Endothelial cell of umbilical vein (primary cell): Measurements from ENCODE around the gene CCDC116. TPM values are rescaled to one million over a fixed set of nuclear protein-coding genes. Genes with fewer than 3 reads are reported as not detected.

Experiments used
- BruUV-seq: library from RNA; stranded (reverse); fragments of 400-500 nt; replicated peaks from 2 replicates; lab custom pipeline; 2021; lab: Mats Ljungman, UMichigan
- CTCF ChIA-PET: fragments of 300-600, 350-600 bp; sonication (Branson Sonifier 250); formaldehyde crosslinking; loops from one replicate; lab custom pipeline; 2021; ENCODE audit warnings: antibody characterized with exemption, inconsistent platforms; lab: Charles Lee
- POLR2A ChIA-PET: fragments of 300-600, 350-600 bp; sonication (Branson Sonifier 250); formaldehyde crosslinking; loops from one replicate; lab custom pipeline; 2021; ENCODE audit warnings: antibody characterized with exemption, inconsistent platforms; lab: Charles Lee
- DNase-seq: peaks from one replicate; pipeline ENCODE4 v3.0.0-alpha.2; 2011; ENCODE audit warnings: low read depth, low spot score
- FAIRE-seq: peaks from 2 replicates; lab custom pipeline; 2011; peaks lifted over from hg19 to GRCh38; lab: Jason Lieb, UNC
- H2AFZ ChIP-seq: 2 replicates; pipeline ENCODE4 v1.6.0; 2012; ENCODE audit warnings: low read depth, low read length, control low read depth, inconsistent platforms
- H3K27ac ChIP-seq: 2 replicates; pipeline ENCODE4 v1.5.1; 2011; ENCODE audit warnings: low read depth, mild to moderate bottlenecking, control low read depth, low read length, moderate library complexity; ENCODE audit not compliant: insufficient read depth
- H3K27me3 ChIP-seq, 2 experiments: 2 replicates each; pipeline versions ENCODE4 v1.6.0 to v1.6.1; 2011; ENCODE audit warnings: low read length in 2 of 2, mixed read lengths in 1 of 2; ENCODE audit not compliant: control insufficient read depth in 2 of 2, insufficient read depth in 2 of 2
- H3K36me3 ChIP-seq, 2 experiments: 2 replicates in 1 of 2; 3 replicates in 1 of 2; pipeline ENCODE4 v1.5.1; 2011; ENCODE audit warnings: low read length in 2 of 2, mild to moderate bottlenecking in 1 of 2, moderate library complexity in 1 of 2; ENCODE audit not compliant: control insufficient read depth in 2 of 2, insufficient read depth in 2 of 2; ENCODE audit errors: extremely low read depth in 1 of 2
- H3K4me1 ChIP-seq: 3 replicates; pipeline ENCODE4 v1.5.1; 2011; ENCODE audit warnings: mild to moderate bottlenecking, low read length; ENCODE audit not compliant: control insufficient read depth, insufficient read depth; ENCODE audit errors: extremely low read depth
- H3K4me2 ChIP-seq: 2 replicates; pipeline ENCODE4 v1.6.1; 2011; ENCODE audit warnings: low read length, control low read depth, mixed read lengths; ENCODE audit not compliant: insufficient read depth
- H3K4me3 ChIP-seq, 3 experiments: fragments of 200-600 bp in 1 of 3; sonication (generic), shearing (Covaris generic) in 1 of 3; replicated peaks in 1 of 3; 2 replicates each; pipeline ENCODE4 v1.5.1; 2011 to 2016; ENCODE audit warnings: control low read depth in 3 of 3, low read length in 3 of 3, mild to moderate bottlenecking in 2 of 3, inconsistent platforms in 1 of 3, low read depth in 1 of 3, moderate library complexity in 1 of 3; ENCODE audit not compliant: insufficient read depth in 1 of 3
- H3K79me2 ChIP-seq: 2 replicates; pipeline ENCODE4 v1.6.0; 2012; ENCODE audit warnings: low read length, inconsistent platforms; ENCODE audit not compliant: control insufficient read depth, insufficient read depth
- H3K9ac ChIP-seq: replicated peaks from 2 replicates; pipeline ENCODE3; 2011; ENCODE audit warnings: low read length, control low read depth; ENCODE audit not compliant: insufficient read depth; ENCODE audit errors: extremely low read depth
- H3K9me1 ChIP-seq: replicated peaks from 3 replicates; pipeline ENCODE4 v1.6.0; 2011; ENCODE audit warnings: mild to moderate bottlenecking, low read length; ENCODE audit not compliant: control insufficient read depth, insufficient read depth; ENCODE audit errors: extremely low read depth
- H3K9me3 ChIP-seq: replicated peaks from 2 replicates; pipeline ENCODE4 v1.5.1; 2012; ENCODE audit warnings: low read length, inconsistent platforms; ENCODE audit not compliant: control insufficient read depth, insufficient read depth
- H4K20me1 ChIP-seq: replicated peaks from 2 replicates; pipeline ENCODE3; 2011; ENCODE audit warnings: mild to moderate bottlenecking, low read length; ENCODE audit not compliant: control insufficient read depth, insufficient read depth; ENCODE audit errors: extremely low read depth
- EZH2 ChIP-seq: IDR thresholded peaks from 2 replicates; pipeline ENCODE4 v1.6.1; 2012; ENCODE audit warnings: borderline replicate concordance, low read depth, mild to moderate bottlenecking, moderate library complexity, low read length, inconsistent platforms; ENCODE audit not compliant: severe bottlenecking
- FOS ChIP-seq: IDR thresholded peaks from 2 replicates; pipeline ENCODE4 v1.6.1; 2011; ENCODE audit warnings: mild to moderate bottlenecking, low read length, moderate library complexity, borderline replicate concordance; ENCODE audit not compliant: insufficient read depth
- GATA2 ChIP-seq: IDR thresholded peaks from 2 replicates; pipeline ENCODE4 v1.7.0; 2011; ENCODE audit warnings: low read depth, mild to moderate bottlenecking, moderate library complexity, mixed read lengths, low read length; ENCODE audit not compliant: insufficient read length, insufficient read depth
- JUN ChIP-seq: IDR thresholded peaks from 2 replicates; pipeline ENCODE4 v1.6.1; 2011; ENCODE audit warnings: borderline replicate concordance, low read depth; ENCODE audit not compliant: insufficient read length, insufficient read depth
- MYC ChIP-seq: IDR thresholded peaks from one replicate; pipeline ENCODE4 v1.6.1; 2011; ENCODE audit warnings: mild to moderate bottlenecking, low read depth, low read length
- POLR2A ChIP-seq: IDR thresholded peaks from 2 replicates; pipeline ENCODE4 v1.6.1; 2012; ENCODE audit warnings: low read depth, mild to moderate bottlenecking, control low read depth, low read length
- POLR2AphosphoS5 ChIP-seq: IDR thresholded peaks from 2 replicates; pipeline ENCODE4 v1.6.1; 2012; ENCODE audit warnings: low read depth, mild to moderate bottlenecking, control low read depth, low read length, moderate library complexity; ENCODE audit not compliant: insufficient read depth
- dilution Hi-C: fragments of 300-500 bp; cut with MboI; formaldehyde crosslinking; loops from one replicate; pipeline ENCODE4 v1.15.0; 2019; ENCODE audit warnings: low sequenced_read_pairs; ENCODE audit not compliant: extremely low pct_ligation_motif_present
- intact Hi-C: fragments of 100-400 bp; cut with micrococcal nuclease; formaldehyde crosslinking; loops from one replicate; pipeline ENCODE4 v1.10.0; 2022
- polyA plus RNA-seq, 4 experiments: library from polyadenylated mRNA; depleted of rRNA in 3 of 4; stranded (reverse) in 3 of 4; unstranded in 1 of 4; fragments of >200 nt; gene quantifications; 2 replicates each; pipeline versions ENCODE4 v1.2.1 to v1.2.3, GENCODE V29; 2011 to 2012; ENCODE audit warnings: missing spikeins in 1 of 4
- total RNA-seq: library from RNA; stranded (reverse); gene quantifications from 2 replicates; pipeline ENCODE4 v1.2.3, GENCODE V29; 2021
- TF ChIP-seq, protein P1 (sequence below), 2 donors: IDR thresholded peaks; 1 replicate in 1 of 2; 2 replicates in 1 of 2; pipeline ENCODE4 v1.5.1; 2011; ENCODE audit warnings: low read length in 2 of 2, mild to moderate bottlenecking in 2 of 2, moderate library complexity in 2 of 2, control low read depth in 1 of 2, inconsistent platforms in 1 of 2, low read depth in 1 of 2; ENCODE audit not compliant: insufficient read depth in 1 of 2; ENCODE audit errors: extremely low read depth in 1 of 2
- TF ChIP-seq, protein P2 (sequence below): IDR thresholded peaks from 2 replicates; pipeline ENCODE4 v1.6.1; 2011; ENCODE audit not compliant: insufficient read depth, insufficient read length

The CCDC116 gene
- total and polyA plus RNA-seq, 2 donors (not counting 3 experiments of a cell fraction or from before 2014, with no cell fraction given), result 0.21 to 0.33 TPM

DNA sequence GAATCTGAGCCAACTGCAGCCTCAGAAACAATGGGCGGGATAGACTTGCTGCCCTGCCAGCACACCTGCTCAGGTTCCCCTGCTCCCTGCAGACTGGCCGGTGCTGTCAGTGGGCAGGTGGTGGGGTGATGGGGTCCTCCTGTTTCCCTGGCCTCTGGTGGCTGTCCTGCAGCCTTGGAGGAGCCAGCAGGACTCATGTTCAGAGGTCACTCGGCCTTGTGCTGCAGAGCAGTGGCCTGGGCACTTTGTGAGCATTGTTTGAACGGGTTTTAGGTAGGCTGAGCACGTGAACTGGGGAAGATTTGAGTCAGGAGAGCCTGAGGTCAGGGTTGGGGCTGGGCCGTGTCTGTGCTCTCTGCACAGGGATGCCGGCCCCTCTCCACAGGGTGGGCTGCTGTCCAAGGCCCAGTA, 50.8 kb downstream of the CCDC116 start:
- no TSS peak for BruUV-seq
- Histone ChIP-seq H3K27me3 (no peaks in the 10 kb centered on the region), H4K20me1 (no peaks in the 10 kb centered on the region), H3K9me1 (no peaks in the 10 kb centered on the region), H3K79me2 (no peaks in the 10 kb centered on the region), H3K9me3 (no peaks in the 10 kb centered on the region), H3K9ac (no peak overlapping the region), H3K4me1 (no peaks in the 10 kb centered on the region), H3K4me3 (no peak overlapping the region), H3K4me2 (no peak overlapping the region), H3K27ac (no peak overlapping the region), H2AFZ (no peak overlapping the region), H3K36me3 (peaks cover 0 to 39% of the 10 kb centered on the region in 2 experiments)
- POLR2A ChIA-PET, result no interaction called here
- TF ChIP-seq GATA2 (no peak), JUN (no peak), POLR2A (no peak), POLR2AphosphoS5 (no peak), MYC (no peak), EZH2 (no peak), FOS (no peak)
- TF ChIP-seq, protein P1, sequence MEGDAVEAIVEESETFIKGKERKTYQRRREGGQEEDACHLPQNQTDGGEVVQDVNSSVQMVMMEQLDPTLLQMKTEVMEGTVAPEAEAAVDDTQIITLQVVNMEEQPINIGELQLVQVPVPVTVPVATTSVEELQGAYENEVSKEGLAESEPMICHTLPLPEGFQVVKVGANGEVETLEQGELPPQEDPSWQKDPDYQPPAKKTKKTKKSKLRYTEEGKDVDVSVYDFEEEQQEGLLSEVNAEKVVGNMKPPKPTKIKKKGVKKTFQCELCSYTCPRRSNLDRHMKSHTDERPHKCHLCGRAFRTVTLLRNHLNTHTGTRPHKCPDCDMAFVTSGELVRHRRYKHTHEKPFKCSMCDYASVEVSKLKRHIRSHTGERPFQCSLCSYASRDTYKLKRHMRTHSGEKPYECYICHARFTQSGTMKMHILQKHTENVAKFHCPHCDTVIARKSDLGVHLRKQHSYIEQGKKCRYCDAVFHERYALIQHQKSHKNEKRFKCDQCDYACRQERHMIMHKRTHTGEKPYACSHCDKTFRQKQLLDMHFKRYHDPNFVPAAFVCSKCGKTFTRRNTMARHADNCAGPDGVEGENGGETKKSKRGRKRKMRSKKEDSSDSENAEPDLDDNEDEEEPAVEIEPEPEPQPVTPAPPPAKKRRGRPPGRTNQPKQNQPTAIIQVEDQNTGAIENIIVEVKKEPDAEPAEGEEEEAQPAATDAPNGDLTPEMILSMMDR (IDR thresholded peaks at IDR 0.05; ENCODE audit: extremely low read depth in 1 of 2, insufficient read depth in 1 of 2, low read depth in 1 of 2, low read length in 2 of 2), result no peak
- TF ChIP-seq, protein P2, sequence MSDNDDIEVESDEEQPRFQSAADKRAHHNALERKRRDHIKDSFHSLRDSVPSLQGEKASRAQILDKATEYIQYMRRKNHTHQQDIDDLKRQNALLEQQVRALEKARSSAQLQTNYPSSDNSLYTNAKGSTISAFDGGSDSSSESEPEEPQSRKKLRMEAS, result no peak
- FAIRE-seq, result no peak
- CTCF ChIA-PET, result no interaction called here
- DNase-seq, result no peak
- intact Hi-C loops, result no loop called here
- dilution Hi-C loops, result no loop called here
